Measurements from ENCODE around the gene JADE3.

Gene JADE3

DNA sequence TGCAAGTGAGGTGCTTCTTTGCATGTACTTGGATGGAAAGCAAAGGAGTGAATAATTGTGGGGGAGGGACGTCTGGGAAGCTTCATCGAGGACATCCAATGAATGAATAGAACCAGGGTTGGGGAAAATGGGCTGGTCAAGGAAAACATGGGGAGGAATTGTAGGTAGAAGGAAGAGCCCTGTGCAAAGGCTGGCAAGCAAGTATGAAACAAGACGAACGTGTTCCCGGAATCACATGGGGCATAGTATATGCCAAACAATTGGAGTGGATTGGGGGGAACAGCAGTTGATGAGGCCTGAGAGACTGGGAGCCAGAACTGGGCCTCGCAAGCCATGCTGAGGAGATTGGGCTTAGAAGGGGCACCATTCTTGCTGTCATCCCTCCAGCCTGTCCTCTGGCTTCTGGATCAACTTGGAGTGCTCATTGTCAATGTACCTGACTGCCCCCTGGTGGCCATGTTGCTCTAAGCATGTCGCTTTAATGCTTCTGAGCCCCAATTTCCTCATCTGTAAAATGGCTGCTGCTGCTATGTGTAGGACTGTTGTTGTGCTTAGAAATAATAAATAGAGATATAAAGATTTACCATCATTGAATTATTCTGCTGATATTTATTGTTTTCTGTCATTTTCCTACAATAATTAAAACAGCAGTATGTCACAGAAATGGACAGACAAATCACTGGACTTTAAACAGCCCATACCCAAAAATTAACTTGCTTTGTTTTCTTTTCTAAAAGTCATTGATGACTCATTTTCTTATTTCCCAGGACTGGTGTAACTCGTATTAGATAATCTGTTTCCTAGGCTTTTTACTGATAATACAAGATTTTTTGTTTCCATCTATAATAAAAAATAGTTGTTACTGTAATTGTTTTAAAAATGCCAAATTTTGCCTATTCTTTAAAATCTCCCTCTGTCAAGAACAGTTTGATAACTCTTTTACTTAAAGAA is 66.4 kb downstream of the JADE3 start:
- Histone ChIP-seq H3K9me2 (replicated peaks; ENCODE audit: low read depth, low read length) (no peaks in the 10 kb centered on the region), H3K9me3 (ENCODE audit: insufficient read depth, low read depth, low read length) (no peaks in the 10 kb centered on the region), H3K4me2 (ENCODE audit: low read depth, low read length, poor library complexity, severe bottlenecking) (no peak overlapping the region), H2AFZ (ENCODE audit: low read length) (no peak overlapping the region), H3K9ac (ENCODE audit: low read depth, low read length, poor library complexity, severe bottlenecking) (no peak overlapping the region), H3K79me2 (ENCODE audit: insufficient read depth, low read length) (peaks cover 13% of the 10 kb centered on the region), H3F3A (ENCODE audit: low read depth) (no peaks in the 10 kb centered on the region), H3K4me3 (ENCODE audit: low read length, poor library complexity, severe bottlenecking) (no peak overlapping the region), H3K4me1 (ENCODE audit: insufficient read depth, low read length, poor library complexity, severe bottlenecking) (no peaks in the 10 kb centered on the region), H3K36me3 (ENCODE audit: insufficient read depth, low read length) (no peaks in the 10 kb centered on the region), H3K27me3 (ENCODE audit: insufficient read depth, low read length, poor library complexity, severe bottlenecking) (no peaks in the 10 kb centered on the region), H4K20me1 (ENCODE audit: insufficient read depth, low read length, poor library complexity, severe bottlenecking) (no peaks in the 10 kb centered on the region)
- TF ChIP-seq, protein P1, sequence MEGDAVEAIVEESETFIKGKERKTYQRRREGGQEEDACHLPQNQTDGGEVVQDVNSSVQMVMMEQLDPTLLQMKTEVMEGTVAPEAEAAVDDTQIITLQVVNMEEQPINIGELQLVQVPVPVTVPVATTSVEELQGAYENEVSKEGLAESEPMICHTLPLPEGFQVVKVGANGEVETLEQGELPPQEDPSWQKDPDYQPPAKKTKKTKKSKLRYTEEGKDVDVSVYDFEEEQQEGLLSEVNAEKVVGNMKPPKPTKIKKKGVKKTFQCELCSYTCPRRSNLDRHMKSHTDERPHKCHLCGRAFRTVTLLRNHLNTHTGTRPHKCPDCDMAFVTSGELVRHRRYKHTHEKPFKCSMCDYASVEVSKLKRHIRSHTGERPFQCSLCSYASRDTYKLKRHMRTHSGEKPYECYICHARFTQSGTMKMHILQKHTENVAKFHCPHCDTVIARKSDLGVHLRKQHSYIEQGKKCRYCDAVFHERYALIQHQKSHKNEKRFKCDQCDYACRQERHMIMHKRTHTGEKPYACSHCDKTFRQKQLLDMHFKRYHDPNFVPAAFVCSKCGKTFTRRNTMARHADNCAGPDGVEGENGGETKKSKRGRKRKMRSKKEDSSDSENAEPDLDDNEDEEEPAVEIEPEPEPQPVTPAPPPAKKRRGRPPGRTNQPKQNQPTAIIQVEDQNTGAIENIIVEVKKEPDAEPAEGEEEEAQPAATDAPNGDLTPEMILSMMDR (conservative IDR thresholded peaks at IDR 0.05; ENCODE audit: low read length): peak; percentile 64
- TF ChIP-seq EZH2phosphoT487 (IDR thresholded peaks at IDR 0.05; ENCODE audit: borderline replicate concordance): no peak

DNA sequence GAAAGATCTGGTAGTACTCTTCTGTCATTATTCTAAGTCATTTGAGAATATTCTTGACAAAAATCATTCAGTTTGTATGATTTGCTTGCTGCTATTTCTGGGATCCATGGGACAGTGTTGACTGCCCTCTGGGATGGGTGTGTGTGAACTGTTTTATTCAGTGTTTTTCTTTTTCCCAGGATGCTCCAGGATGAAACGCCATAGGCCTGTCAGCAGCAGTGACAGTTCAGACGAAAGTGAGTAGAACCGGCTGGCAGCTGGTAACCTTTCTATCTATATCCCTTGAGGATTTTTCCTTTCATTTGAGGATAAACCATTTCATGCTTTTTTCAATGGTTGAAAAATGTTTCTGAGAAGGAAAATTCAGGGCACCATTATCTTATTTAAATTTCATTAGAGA is 72.5 kb downstream of the JADE3 start:
- Histone ChIP-seq H3K9me2 (replicated peaks; ENCODE audit: low read depth, low read length) (no peaks in the 10 kb centered on the region), H3K4me2 (ENCODE audit: low read depth, low read length, poor library complexity, severe bottlenecking) (no peak overlapping the region), H3K27me3 (ENCODE audit: insufficient read depth, low read length, poor library complexity, severe bottlenecking) (no peaks in the 10 kb centered on the region), H2AFZ (ENCODE audit: low read length) (no peak overlapping the region), H3K36me3 (ENCODE audit: insufficient read depth, low read length) (peaks cover 22% of the 10 kb centered on the region; the same call in 1 of the 2 replicates), H4K20me1 (ENCODE audit: insufficient read depth, low read length, poor library complexity, severe bottlenecking) (no peaks in the 10 kb centered on the region), H3F3A (ENCODE audit: low read depth) (no peaks in the 10 kb centered on the region), H3K9ac (ENCODE audit: low read depth, low read length, poor library complexity, severe bottlenecking) (no peak overlapping the region), H3K4me1 (ENCODE audit: insufficient read depth, low read length, poor library complexity, severe bottlenecking) (no peaks in the 10 kb centered on the region), H3K9me3 (ENCODE audit: insufficient read depth, low read depth, low read length) (no peaks in the 10 kb centered on the region), H3K79me2 (ENCODE audit: insufficient read depth, low read length) (peaks cover 15% of the 10 kb centered on the region; the same call in 1 of the 2 replicates), H3K4me3 (ENCODE audit: low read length, poor library complexity, severe bottlenecking) (no peak overlapping the region)
- TF ChIP-seq EZH2phosphoT487 (IDR thresholded peaks at IDR 0.05; ENCODE audit: borderline replicate concordance): no peak
- TF ChIP-seq, protein P1 (conservative IDR thresholded peaks at IDR 0.05; ENCODE audit: low read length): no peak

DNA sequence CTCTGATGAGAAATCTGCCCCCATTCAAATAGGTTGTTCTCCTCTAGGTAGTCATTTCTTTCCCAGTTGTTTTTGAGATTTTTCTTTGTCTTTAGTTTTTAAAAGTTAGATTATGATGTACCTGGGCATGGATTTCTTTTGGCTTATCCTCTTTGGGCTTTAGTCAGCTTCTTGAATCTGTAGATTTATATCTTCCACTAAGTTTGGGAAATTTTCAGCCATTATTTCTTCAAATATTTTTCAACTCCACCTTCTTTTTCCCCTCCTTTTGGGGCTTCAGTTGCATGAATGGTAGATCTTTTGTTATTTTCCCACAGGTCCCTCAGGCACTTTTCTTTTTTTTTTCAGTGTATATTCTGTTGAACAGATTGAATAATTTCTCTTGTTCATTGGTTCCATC is 77.3 kb downstream of the JADE3 start:
- Histone ChIP-seq H3K4me1 (ENCODE audit: insufficient read depth, low read length, poor library complexity, severe bottlenecking) (no peaks in the 10 kb centered on the region), H3K36me3 (ENCODE audit: insufficient read depth, low read length) (peaks cover 22% of the 10 kb centered on the region; the same call in 1 of the 2 replicates), H3K27me3 (ENCODE audit: insufficient read depth, low read length, poor library complexity, severe bottlenecking) (no peaks in the 10 kb centered on the region), H3K9me3 (ENCODE audit: insufficient read depth, low read depth, low read length) (no peaks in the 10 kb centered on the region), H3K4me3 (ENCODE audit: low read length, poor library complexity, severe bottlenecking) (no peak overlapping the region), H2AFZ (ENCODE audit: low read length) (no peak overlapping the region), H3K4me2 (ENCODE audit: low read depth, low read length, poor library complexity, severe bottlenecking) (no peak overlapping the region), H4K20me1 (ENCODE audit: insufficient read depth, low read length, poor library complexity, severe bottlenecking) (no peaks in the 10 kb centered on the region), H3K9ac (ENCODE audit: low read depth, low read length, poor library complexity, severe bottlenecking) (no peak overlapping the region), H3K79me2 (ENCODE audit: insufficient read depth, low read length) (peaks cover 2% of the 10 kb centered on the region; the same call in 1 of the 2 replicates), H3F3A (ENCODE audit: low read depth) (no peaks in the 10 kb centered on the region), H3K9me2 (replicated peaks; ENCODE audit: low read depth, low read length) (no peaks in the 10 kb centered on the region)
- TF ChIP-seq, protein P1 (conservative IDR thresholded peaks at IDR 0.05; ENCODE audit: low read length): no peak
- no peak for TF ChIP-seq EZH2phosphoT487 (IDR thresholded peaks at IDR 0.05; ENCODE audit: borderline replicate concordance)

Measured in Loucy (cell line).